ENCODE data around the gene CXXC5. TPM values are rescaled to one million over a fixed set of nuclear protein-coding genes. Genes with fewer than 3 reads are reported as not detected.

CXXC5 gene
- total and polyA plus RNA-seq, 9 of the 15 experiments (the other 6 are each of a cell fraction or from before 2014, with no cell fraction given) = 1.9 to 123 (median 45.8) TPM

DNA sequence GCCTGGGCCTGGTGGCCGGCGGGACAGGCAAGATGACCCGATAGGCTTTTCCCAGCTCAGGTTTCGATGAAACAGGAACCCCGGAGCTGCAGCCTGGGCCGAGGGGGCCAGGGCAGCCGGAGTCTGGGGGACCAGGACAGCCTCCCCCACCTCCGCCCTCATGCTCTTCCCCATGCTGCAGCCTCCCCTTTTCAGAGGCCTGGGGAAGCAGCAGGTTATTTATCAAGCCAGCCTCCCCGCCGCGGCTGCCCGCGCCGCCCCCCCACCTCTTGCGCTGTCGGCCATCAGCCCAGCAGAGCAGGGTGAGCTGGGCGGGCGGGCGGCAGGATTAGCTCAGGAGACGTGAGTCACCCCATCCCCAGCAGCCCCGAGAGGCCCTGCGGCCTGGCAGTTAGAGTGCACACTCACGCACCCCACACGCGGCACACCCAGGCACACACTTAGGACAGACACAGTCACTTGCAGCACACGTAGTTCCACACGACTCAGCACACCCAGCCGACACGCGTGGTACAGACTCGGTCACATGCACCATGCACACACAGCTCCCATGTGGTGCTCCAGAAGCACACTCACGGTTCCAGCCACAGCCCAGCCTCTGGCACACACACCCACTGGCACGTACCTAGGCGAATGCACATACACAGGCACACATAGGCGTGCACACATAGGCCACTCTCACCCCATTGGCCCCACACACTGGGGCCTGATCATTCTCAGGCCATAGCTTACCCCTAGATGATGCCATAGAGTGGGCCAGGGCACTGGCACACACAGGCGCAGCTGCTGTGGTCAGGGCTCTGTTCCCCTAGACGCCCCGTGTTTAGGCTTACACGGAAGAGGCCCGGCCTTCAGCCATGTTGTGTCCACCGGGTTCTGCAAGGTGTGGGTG, 13.0 kb downstream of the CXXC5 start (continued):
- TF ChIP-seq RAD21 (CRISPR knock-in tag; conservative IDR thresholded peaks at IDR 0.05 in 1 of 2, IDR thresholded peaks at IDR 0.05 in 1 of 2) = peak in 1 of 2 experiments; percentile 33; a peak in 1 of 4 replicates
- TF ChIP-seq, protein P1, sequence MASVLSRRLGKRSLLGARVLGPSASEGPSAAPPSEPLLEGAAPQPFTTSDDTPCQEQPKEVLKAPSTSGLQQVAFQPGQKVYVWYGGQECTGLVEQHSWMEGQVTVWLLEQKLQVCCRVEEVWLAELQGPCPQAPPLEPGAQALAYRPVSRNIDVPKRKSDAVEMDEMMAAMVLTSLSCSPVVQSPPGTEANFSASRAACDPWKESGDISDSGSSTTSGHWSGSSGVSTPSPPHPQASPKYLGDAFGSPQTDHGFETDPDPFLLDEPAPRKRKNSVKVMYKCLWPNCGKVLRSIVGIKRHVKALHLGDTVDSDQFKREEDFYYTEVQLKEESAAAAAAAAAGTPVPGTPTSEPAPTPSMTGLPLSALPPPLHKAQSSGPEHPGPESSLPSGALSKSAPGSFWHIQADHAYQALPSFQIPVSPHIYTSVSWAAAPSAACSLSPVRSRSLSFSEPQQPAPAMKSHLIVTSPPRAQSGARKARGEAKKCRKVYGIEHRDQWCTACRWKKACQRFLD (CRISPR knock-in tag; IDR thresholded peaks at IDR 0.05) = peak; percentile 94
- TF ChIP-seq, protein P2, sequence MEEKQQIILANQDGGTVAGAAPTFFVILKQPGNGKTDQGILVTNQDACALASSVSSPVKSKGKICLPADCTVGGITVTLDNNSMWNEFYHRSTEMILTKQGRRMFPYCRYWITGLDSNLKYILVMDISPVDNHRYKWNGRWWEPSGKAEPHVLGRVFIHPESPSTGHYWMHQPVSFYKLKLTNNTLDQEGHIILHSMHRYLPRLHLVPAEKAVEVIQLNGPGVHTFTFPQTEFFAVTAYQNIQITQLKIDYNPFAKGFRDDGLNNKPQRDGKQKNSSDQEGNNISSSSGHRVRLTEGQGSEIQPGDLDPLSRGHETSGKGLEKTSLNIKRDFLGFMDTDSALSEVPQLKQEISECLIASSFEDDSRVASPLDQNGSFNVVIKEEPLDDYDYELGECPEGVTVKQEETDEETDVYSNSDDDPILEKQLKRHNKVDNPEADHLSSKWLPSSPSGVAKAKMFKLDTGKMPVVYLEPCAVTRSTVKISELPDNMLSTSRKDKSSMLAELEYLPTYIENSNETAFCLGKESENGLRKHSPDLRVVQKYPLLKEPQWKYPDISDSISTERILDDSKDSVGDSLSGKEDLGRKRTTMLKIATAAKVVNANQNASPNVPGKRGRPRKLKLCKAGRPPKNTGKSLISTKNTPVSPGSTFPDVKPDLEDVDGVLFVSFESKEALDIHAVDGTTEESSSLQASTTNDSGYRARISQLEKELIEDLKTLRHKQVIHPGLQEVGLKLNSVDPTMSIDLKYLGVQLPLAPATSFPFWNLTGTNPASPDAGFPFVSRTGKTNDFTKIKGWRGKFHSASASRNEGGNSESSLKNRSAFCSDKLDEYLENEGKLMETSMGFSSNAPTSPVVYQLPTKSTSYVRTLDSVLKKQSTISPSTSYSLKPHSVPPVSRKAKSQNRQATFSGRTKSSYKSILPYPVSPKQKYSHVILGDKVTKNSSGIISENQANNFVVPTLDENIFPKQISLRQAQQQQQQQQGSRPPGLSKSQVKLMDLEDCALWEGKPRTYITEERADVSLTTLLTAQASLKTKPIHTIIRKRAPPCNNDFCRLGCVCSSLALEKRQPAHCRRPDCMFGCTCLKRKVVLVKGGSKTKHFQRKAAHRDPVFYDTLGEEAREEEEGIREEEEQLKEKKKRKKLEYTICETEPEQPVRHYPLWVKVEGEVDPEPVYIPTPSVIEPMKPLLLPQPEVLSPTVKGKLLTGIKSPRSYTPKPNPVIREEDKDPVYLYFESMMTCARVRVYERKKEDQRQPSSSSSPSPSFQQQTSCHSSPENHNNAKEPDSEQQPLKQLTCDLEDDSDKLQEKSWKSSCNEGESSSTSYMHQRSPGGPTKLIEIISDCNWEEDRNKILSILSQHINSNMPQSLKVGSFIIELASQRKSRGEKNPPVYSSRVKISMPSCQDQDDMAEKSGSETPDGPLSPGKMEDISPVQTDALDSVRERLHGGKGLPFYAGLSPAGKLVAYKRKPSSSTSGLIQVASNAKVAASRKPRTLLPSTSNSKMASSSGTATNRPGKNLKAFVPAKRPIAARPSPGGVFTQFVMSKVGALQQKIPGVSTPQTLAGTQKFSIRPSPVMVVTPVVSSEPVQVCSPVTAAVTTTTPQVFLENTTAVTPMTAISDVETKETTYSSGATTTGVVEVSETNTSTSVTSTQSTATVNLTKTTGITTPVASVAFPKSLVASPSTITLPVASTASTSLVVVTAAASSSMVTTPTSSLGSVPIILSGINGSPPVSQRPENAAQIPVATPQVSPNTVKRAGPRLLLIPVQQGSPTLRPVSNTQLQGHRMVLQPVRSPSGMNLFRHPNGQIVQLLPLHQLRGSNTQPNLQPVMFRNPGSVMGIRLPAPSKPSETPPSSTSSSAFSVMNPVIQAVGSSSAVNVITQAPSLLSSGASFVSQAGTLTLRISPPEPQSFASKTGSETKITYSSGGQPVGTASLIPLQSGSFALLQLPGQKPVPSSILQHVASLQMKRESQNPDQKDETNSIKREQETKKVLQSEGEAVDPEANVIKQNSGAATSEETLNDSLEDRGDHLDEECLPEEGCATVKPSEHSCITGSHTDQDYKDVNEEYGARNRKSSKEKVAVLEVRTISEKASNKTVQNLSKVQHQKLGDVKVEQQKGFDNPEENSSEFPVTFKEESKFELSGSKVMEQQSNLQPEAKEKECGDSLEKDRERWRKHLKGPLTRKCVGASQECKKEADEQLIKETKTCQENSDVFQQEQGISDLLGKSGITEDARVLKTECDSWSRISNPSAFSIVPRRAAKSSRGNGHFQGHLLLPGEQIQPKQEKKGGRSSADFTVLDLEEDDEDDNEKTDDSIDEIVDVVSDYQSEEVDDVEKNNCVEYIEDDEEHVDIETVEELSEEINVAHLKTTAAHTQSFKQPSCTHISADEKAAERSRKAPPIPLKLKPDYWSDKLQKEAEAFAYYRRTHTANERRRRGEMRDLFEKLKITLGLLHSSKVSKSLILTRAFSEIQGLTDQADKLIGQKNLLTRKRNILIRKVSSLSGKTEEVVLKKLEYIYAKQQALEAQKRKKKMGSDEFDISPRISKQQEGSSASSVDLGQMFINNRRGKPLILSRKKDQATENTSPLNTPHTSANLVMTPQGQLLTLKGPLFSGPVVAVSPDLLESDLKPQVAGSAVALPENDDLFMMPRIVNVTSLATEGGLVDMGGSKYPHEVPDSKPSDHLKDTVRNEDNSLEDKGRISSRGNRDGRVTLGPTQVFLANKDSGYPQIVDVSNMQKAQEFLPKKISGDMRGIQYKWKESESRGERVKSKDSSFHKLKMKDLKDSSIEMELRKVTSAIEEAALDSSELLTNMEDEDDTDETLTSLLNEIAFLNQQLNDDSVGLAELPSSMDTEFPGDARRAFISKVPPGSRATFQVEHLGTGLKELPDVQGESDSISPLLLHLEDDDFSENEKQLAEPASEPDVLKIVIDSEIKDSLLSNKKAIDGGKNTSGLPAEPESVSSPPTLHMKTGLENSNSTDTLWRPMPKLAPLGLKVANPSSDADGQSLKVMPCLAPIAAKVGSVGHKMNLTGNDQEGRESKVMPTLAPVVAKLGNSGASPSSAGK (IDR thresholded peaks at IDR 0.05) = no peak; the same call in 1 of the 2 replicates
- TF ChIP-seq, protein P3, sequence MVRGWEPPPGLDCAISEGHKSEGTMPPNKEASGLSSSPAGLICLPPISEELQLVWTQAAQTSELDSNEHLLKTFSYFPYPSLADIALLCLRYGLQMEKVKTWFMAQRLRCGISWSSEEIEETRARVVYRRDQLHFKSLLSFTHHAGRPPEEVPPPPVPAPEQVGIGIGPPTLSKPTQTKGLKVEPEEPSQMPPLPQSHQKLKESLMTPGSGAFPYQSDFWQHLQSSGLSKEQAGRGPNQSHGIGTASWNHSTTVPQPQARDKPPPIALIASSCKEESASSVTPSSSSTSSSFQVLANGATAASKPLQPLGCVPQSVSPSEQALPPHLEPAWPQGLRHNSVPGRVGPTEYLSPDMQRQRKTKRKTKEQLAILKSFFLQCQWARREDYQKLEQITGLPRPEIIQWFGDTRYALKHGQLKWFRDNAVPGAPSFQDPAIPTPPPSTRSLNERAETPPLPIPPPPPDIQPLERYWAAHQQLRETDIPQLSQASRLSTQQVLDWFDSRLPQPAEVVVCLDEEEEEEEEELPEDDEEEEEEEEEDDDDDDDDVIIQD (CRISPR knock-in tag; IDR thresholded peaks at IDR 0.05) = no peak
- no peak for TF ChIP-seq ZNF217 (CRISPR knock-in tag; IDR thresholded peaks at IDR 0.05)
- TF ChIP-seq FOXP1 (CRISPR knock-in tag; IDR thresholded peaks at IDR 0.05) = 0 out of 2 replicates have a peak, but pooled peaks have one; percentile 57
- TF ChIP-seq, protein P4, sequence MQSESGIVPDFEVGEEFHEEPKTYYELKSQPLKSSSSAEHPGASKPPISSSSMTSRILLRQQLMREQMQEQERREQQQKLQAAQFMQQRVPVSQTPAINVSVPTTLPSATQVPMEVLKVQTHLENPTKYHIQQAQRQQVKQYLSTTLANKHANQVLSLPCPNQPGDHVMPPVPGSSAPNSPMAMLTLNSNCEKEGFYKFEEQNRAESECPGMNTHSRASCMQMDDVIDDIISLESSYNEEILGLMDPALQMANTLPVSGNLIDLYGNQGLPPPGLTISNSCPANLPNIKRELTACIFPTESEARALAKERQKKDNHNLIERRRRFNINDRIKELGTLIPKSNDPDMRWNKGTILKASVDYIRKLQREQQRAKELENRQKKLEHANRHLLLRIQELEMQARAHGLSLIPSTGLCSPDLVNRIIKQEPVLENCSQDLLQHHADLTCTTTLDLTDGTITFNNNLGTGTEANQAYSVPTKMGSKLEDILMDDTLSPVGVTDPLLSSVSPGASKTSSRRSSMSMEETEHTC (IDR thresholded peaks at IDR 0.05) = 0 out of 2 replicates have a peak, but pooled peaks have one; percentile 24

Measured in K562 (cell line).